NK-92 treated with Interleukin-12 subunit alpha and Interleukin-12 subunit beta, amount 100 ng/mL, for 24 hours (cell line): Measurements from ENCODE around the gene MROH7.

ENCODE experiments used
- DNase-seq: peaks from one replicate; lab custom pipeline; 2025; lab: John Stamatoyannopoulos, UW

MROH7 gene

DNA sequence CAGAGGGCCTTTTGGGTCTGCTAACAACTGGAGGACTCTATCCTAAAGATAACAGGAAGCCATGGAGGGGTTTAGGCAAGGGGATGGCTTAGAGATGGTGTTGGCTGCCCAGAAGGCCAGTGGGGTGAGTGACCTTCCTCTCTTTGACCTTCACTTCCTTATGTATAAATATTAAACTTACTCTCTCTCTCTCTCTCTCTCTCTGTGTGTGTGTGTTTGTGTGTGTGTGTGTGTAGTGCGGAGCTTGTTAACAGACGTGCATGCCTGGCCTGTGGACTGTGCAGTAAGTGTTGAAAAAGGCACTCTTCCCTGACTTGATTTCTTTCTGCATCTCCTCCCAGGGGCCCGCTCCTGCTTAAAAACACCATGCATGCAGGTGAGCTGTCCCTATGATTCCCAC, 10.0 kb downstream of the MROH7 start:
- DNase-seq: no peak

DNA sequence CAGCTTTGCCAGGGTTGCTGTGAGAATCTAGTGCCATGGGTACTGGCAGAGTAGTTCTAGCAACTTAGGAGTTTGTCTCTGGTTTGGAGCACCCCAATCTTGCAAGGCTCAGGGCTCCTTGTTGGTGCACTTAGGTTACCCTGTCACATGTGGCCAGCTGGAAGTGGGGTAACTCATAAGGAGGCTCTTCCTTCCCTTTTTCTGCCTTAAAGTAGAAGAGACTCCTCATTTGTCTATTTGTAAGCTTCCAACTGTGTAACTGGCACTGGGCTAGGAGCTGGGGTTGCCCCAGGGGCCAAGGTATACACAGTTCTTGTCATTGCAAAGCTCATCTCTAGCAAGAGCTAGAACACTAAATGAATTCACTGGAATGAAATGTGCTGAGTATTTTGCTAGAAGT, 10.6 kb downstream of the MROH7 start:
- no peak for DNase-seq

DNA sequence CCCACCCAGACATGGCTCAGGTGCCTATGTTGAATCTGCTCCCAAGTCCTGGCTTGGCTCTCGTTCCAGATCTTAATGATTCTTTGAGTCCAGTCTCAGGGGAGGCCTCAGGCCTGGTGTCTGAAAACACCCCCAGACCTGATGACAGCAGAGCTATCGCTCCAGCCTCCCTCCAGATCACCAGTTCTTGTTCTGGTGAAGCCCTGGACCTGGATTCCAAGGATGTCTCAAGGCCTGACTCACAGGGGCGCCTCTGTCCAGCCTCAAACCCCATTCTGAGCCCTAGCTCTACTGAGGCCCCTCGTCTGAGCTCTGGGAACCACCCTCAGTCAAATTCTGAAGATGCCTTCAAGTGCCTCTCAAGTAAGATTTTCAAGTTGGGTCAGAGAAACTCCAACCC, 11.4 kb downstream of the MROH7 start:
- no peak for DNase-seq

DNA sequence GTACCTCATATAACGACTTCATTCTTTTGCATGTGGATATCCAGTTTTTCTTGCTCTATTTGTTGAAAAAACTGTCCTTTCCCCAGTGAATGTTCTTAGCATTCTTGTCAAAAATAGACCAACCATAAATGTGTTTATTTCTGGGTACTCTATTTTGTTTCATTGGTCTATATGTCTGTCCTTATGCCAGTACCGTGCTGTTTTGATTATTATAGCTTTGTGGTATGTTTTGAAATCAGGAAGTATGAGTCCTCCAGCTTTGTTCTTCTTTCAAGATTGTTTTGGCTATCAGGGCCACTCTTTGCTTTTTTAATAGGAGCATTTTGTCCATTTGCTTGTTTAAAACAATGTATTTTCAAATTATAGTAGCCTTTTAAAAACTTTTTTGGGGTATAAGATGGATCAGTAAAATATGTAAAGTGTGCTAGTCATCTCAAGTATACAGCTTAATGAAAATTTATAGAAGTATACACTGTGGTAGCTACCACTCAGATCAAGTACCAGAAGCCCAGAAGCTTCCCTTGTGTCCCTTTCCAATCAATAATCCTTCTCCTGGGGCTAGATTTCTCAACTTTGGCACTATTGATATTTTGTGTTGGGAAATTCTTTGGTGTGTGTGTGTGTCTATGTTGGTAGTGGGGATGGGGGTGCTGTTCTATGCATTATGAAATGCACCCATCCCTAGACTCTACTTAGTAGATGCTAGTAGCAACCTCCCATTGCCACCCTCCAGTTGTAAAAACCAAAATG, 16.8 kb downstream of the MROH7 start:
- DNase-seq: no peak

DNA sequence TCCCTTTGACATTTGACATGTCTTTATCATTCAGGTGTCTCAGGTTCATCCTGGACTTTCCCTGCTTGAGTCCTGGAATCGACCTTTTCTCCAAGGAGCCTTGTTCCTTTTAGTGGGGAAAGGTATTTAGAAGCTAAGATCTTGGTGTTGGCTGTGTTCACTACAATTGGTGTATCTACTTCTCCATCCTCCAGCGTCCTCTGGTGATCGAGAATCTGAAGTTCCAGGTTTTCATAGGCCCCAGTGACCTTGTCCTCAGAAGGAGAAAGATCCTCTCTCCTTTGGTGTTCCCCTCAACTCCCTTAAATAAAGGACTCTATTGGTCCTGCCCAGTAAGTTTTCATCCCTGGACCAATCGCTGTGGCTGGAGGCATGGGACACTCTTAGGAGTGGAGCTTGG, 22.1 kb downstream of the MROH7 start:
- no peak for DNase-seq

DNA sequence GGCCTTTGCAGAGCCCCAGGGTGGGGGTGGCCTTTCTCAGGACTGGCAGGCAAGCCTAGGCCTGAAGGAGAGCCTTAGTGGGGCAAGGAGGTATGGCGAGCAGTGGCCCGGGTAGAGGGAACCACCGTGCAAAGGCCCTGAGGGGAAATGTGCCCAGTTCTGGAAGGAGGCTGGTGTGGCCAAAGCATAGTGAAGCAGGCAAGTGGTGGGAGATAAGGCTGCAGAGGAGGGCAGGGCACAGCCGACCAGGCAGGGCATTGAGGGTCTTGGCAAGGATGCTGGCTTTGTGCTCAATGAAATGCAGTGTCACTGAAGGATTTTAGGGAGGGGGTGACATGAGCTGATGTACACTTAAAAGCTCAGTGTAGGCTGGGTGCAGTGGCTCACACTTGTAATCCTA, 22.8 kb downstream of the MROH7 start:
- no peak for DNase-seq

DNA sequence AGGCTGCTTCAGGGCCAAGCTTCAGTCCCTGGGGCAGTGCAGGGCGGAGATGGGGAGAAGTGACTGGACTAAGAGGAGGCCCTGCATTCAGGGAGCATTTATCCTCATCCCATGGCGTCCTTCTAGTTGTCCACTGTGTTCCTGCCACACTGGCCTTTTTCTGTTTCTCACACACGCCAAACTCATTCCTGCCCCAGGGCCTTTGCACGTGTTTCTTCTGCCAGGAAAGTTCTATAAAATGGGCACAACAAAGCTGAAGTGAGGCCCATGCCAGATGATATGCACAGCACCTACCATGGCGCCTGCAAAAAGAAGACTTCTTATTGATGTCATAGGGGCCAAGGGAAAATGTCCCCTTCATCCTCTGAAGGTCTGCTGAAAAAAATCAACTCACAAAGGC, 24.3 kb downstream of the MROH7 start:
- no peak for DNase-seq

DNA sequence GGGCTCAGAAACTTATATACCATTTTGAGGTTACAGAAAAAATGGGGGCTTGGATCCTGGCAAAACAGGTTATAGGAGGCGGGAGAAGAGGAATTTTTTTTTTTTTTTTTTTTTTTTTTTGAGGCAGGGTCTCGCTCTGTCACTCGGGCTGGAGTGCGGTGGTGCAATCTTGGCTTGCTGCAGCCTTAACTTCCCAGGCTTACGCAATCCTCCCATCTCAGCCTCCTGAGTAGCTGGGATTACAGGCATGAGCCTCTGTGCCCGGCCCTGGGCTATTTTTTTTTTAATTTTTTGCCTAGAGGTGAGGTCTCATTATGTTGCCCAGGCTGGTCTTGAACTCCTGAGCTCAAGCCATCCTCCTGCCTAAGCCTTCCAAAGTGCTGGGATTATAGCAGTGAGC, 24.7 kb downstream of the MROH7 start:
- no peak for DNase-seq

DNA sequence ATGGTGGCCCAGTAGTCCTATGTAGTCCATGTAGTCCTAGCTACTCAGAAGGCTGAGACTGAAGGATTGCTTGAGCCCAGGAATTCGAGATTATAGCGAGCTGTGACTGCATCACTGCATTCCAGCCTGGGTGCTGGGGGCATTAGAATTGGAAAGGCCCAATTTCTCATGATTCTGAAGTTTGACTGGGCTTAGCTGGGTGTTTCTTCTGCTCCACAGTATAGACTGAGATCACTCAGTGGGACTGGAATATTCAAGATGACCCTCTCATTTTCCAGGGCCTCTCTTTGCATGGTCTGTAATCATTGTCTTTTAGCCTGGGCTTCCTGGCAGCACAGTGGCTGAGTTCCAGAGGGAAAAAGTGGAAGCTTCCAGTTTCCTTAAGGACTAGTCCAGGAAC, 26.2 kb downstream of the MROH7 start:
- no peak for DNase-seq

DNA sequence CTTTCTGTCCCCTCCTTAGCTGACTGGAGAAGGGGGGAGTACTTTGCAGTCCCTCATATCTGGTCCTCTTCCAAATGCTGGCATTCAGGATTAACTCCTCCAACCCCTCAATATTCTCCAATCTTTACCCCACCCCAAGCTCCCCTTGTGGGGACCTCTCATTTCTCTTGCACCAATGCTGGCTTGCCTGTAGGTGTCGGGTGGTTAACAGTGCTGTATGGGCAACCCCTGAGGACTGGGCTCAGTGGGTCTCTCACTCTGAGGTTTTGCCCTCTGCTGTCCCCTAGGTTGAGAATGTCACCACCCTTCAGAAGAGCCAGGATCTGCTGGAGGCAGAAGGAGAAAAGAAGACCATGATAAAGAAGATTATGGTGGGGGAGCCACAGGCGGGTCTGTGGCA, 27.0 kb downstream of the MROH7 start:
- DNase-seq: no peak

DNA sequence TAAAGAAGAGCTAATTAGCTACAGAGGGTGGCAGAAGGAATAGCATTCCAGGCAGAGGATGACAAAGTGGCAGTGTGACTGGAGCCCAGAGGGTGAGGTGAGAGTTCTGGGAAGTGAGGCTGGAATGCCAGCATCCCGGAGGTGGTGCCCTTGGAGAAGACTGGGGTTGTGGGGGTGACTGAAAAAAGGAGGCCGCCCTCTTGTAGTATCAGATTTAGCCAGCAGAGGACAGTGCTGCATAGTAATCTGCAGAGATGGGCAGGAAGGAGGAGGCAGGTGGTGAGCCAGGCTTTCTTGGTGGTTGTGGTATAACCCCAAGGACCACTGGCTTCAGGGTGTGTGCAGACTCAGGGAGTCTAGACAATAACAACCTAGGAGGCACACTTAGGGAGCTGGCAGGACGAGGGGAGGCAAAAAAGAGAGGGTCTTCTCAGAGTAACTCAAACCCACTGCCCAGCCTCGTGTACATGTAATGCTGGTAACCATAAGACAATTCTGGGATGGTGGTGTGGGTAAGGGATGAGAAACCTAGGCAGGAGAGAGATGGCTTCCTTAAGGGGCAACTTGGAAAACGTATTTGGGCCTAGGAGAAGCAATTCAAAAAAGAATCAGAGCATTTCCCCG, 30.5 kb downstream of the MROH7 start:
- peak; percentile 48 for DNase-seq

DNA sequence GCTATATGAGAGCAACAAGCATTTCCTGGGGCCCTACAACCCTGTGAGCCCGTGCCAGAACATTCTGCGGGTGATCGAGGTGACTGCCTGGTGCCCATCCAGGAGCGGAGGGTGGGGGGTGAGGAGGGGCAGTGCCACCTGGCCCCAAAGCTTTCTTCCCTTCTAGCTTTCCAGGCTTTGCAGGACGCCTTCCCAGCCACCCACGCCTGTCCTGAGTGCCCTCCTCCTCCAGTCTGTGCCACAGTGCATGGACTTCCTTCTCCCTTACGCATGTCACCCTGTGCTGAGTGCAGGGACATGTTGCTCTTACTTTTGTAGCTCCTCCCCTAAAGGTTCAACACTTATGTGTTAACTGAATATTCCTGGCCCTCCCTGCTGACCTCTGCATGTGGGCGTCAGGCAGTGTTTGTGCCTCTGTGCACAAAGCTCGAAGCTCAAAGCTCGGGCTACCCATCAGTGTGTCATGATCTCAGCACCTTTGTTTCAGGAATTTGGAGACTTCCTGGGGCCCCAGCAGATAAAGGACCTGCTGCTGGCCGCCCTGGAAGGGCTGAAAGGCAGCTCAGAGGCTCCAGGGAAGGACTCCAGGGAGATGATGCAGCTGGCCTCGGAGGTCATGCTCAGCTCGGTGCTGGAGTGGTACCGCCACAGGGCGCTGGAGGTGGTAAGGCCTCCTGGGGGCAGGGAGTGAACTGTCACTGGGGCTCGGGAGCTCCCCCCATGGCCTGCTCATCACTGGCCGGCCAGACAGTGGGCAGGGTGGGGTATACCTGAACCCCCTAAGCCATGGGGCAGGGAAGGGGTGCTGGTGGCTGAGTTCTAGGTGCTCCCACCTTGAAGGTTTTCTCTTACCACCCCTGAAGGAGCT, 37.4 kb downstream of the MROH7 start:
- no peak for DNase-seq

DNA sequence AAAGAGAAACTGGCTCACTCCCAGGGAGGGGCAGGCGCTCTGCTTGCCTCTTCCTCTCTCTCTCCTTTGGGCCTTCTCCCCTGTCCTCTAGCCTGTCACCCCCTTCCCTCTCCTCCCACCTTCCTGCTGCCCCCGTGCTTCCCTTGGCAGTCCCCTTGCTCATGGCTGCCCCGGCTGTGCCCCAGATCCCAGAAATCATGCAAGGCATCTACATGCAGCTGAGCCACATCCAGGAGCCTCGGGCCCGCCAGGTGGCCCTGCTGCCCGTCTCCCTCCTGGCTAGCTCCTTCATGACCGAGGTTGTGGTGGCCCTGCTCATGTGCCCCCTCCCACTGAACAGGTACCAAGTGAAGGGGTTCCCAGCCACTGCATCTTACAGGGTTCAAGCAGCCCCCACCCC, 38.1 kb downstream of the MROH7 start:
- DNase-seq: no peak

DNA sequence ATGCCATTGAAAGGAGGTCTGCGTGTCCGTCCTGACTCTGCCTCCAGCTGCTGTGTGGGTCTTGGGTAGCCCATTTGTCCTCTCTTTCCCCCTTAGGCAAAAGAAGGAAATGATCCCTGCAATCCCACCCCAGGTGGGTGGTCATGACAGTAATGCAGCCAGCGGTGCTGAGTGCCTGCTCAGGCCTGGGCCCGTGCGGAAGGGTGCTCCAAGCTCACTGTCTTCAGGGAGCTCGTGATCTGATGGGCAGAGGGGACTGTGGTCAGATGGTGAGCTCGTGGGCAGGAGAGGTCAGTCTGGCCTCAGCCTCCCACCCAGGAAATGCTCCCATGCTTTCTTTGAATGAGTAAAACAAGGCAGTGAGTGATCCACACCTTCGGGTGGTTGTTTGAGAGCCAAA, 38.8 kb downstream of the MROH7 start:
- DNase-seq: no peak

DNA sequence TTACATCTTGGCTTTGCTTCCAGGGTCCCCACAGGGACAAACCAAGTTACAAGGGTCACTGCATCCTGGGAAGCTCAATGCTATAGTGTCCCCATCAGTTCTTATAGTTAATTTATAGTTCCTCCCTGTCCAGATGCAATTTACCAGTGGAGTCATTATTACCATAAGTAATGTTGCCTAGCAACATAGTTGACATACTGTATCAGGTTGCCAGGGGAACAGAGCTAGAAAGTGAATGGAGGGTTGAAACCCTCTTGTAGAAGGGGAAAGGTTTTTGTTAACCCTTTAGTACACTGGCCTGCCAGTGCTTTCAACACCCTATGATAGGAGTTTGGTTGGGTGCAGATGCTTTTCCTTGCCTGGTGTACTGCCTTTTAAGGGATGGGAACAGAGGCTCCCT, 39.8 kb downstream of the MROH7 start:
- no peak for DNase-seq

DNA sequence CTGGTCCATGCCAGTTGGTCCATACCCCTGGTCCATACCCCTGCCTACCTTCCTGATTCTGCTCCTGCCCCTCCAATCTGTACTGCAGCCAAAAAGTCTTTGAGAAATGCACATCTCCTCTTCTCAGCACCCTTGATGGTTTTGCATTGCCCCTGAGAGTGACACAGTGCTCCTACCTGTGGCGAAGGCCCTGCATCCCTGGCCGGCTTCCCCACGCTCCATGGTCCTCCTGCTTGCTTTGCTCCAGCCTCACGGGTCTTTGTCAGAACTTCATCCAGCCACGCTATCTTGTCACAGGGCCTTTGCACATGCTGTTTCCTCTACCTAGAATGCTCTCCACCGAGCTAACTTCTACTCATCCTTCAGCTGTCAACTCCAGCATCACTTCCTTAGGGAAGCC, 41.9 kb downstream of the MROH7 start:
- no peak for DNase-seq

DNA sequence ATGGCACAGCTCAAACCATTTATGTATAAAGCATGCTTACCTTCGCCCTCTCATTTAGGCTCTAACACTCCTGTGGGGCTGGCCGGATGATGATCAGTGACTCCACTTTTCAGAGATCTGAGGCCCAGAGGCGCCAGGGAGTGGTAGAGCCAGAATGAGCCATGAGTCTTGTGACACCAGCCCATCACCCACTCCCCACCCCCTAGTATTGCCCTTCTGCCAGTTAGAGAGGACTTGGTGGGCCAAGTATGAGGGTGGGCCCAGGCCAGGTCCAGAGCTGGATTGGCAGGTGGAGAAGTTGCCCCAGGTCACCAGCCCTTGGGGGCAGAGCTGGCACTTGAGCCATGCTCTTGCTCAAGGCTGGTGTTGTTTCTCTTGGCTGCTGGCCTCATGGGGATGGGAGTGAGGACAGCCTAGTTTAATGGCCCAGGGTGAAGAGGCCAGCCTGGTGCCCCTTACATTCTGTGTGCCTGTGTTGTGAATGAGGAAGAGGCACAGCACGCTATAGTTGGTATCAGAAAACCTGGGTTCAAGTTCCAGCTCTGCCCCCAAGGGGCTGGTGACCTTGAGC, 43.8 kb downstream of the MROH7 start:
- no peak for DNase-seq

DNA sequence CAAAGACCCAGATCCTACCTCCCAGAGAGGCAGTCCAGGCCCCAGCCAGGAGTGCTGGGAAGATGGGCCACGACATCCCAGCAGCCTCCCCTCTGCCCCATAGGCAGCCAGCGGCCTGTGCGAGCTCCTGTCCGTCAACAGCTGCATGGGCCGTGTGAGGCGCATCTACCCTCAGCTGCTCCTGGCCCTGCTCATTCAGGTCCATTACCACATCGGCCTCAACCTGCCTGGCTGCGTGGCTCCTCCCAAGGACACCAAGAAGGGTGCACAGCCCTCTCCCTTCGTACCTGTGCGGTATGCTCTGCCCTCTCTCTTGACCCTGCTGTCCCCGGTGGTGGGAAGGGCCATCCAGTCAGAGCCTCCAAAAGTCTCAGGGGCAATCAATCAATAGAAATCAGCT, 44.6 kb downstream of the MROH7 start:
- DNase-seq: no peak

DNA sequence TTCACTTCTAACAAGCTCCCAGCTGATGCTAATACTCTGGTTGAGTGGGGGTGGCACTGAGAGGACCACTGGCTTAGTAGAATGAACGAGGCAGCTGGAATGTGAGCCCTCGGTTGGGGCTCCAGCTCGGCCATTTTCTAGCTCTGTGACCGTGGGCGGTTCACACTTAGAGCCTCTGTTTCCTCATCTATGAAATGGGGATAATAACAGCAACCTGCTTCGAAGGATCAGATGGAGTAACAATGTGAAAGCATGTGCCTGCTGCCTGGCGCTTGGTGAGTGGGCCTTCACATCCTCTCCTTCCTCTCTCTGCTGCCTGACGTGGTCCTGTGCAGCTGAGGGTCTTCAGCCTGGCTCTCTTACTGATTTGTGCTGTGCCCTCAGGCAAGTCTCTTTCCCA, 53.2 kb downstream of the MROH7 start:
- DNase-seq: no peak

DNA sequence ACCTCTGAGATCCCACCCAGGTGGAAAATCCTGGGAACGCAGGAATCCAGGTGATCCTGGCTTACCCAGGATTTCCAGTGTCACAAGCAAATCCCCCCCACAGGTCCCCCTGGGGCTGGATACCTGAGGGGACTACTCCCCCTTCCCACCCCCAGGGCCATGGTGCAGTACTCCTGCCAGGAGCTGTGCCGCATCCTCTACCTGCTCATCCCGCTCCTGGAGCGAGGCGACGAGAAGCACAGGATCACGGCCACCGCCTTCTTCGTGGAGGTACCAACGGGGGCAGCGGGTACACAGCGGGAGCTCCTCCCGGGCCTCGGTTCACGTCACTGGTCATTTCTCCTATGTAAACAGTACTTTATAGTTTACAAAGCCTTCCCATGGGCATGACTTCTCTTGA, 53.6 kb downstream of the MROH7 start:
- DNase-seq: no peak

DNA sequence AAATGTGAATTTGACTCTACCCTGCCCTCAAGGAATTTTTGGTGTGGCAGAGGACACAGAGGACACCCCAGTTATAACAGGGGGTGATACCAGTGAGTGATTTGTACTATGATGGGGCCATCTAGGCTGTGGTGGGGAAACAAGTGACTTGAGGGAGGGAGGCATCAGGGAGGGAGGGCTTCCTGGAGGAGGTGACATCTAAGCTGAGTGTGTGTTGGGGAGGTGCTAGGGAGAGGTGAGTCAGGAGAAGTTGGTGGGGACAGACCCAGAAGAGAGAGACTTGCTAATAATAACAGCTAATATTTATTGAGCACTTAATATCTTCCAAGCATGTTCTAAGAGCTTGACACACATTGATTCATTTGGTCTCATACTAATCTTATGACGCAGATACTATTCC, 54.2 kb downstream of the MROH7 start:
- no peak for DNase-seq

DNA sequence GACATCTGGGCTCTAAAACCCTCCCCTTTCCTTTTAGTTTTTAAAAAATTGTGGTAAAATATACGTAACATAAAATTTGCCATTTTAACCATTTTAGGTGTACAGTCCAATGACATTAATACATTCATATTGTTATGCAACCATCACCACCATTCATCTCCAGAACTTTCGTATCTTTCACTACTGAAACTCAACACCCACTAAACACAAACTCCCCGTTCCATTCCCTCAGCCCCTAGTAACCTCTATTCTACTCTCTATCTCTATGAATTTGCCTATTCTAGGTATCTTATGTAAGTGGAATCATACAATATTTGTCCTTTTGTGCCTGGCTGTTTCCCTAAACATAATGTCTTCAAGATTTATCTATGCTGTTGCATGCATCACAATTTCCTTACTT, 54.7 kb downstream of the MROH7 start:
- no peak for DNase-seq

DNA sequence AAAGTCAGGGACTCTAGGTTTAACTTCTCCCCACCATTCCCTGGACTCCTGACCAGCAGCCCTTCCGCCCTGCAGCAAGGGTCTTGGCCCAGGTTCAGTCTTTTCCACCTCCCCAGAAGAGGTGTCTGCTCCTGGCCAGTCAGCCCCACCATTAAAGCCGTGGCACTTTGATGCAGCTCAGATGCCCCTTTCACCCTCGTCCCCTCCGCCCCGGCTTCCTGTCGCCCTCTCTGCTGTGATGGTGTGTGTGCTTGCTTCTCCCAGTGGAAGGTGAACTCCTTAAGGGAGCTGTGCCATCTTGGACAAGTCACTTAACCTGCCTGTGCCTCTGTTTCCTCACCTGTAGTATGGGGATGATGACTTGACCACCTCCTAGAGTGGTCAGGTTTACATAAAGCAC, 56.3 kb downstream of the MROH7 start:
- DNase-seq: no peak
